HepG2 (cell line): Measurements from ENCODE around the gene DRC3. TPM values are rescaled to one million over a fixed set of nuclear protein-coding genes. Genes with fewer than 3 reads are reported as not detected.

ENCODE experiments used
- AGO2 ChIP-seq: fragments of 200-400 bp; formaldehyde crosslinking; optimal IDR thresholded peaks from 2 replicates; pipeline ENCODE3; 2017; ENCODE audit warnings: mild to moderate bottlenecking, low read depth, low read length, moderate library complexity
- GMEB2 ChIP-seq: IDR thresholded peaks from 2 replicates; pipeline ENCODE4 v1.6.1; 2016; ENCODE audit warnings: missing biosample characterization, missing genetic modification reagents, low read depth
- HMGA1 ChIP-seq: sonication (generic); formaldehyde crosslinking; conservative IDR thresholded peaks from 2 replicates; pipeline ENCODE4 v1.4.0; 2020; ENCODE audit warnings: missing genetic modification reagents
- IRF1 ChIP-seq: sonication (generic); formaldehyde crosslinking; IDR thresholded peaks from 2 replicates; pipeline ENCODE4 v1.4.0; 2020; ENCODE audit warnings: low read depth, mild to moderate bottlenecking, missing genetic modification reagents
- IRX3 ChIP-seq: sonication (generic); formaldehyde crosslinking; IDR thresholded peaks from 2 replicates; pipeline ENCODE4 v1.8.1; 2023; ENCODE audit warnings: mild to moderate bottlenecking, low read depth, missing genetic modification reagents, borderline replicate concordance
- MED1 ChIP-seq: sonication (generic); formaldehyde crosslinking; IDR thresholded peaks from 2 replicates; pipeline ENCODE4 v1.4.0; 2020; ENCODE audit warnings: missing genetic modification reagents
- MTA1 ChIP-seq: sonication (generic); formaldehyde crosslinking; IDR thresholded peaks from 2 replicates; pipeline ENCODE4 v1.4.0; 2020; ENCODE audit warnings: missing genetic modification reagents, mild to moderate bottlenecking, borderline replicate concordance
- MTERF4 ChIP-seq: sonication (generic); formaldehyde crosslinking; IDR thresholded peaks from 2 replicates; pipeline ENCODE4 v1.8.0; 2023; ENCODE audit warnings: mild to moderate bottlenecking, missing genetic modification reagents
- NCOR1 ChIP-seq: fragments of 200-600 bp; sonication (generic); IDR thresholded peaks from 2 replicates; pipeline ENCODE4 v1.7.0; 2017; ENCODE audit warnings: antibody characterized with exemption, low read length, borderline replicate concordance
- SOX13 ChIP-seq, 3 experiments: fragments of 450-650 bp in 1 of 3; sonication (generic) in 1 of 3; formaldehyde crosslinking in 1 of 3; IDR thresholded peaks in 2 of 3; conservative IDR thresholded peaks in 1 of 3; 2 replicates each; pipeline versions ENCODE4 v1.5.0 to v1.6.1; 2016 to 2020; ENCODE audit warnings: antibody characterized with exemption in 1 of 3, mild to moderate bottlenecking in 1 of 3, missing compliant biosample characterization in 1 of 3, missing genetic modification reagents in 1 of 3, moderate library complexity in 1 of 3
- ZBTB46 ChIP-seq: sonication (generic); formaldehyde crosslinking; IDR thresholded peaks from 2 replicates; pipeline ENCODE4 v1.4.0; 2020; ENCODE audit warnings: mild to moderate bottlenecking, missing genetic modification reagents, borderline replicate concordance
- ZFP90 ChIP-seq: sonication (generic); formaldehyde crosslinking; IDR thresholded peaks from 2 replicates; pipeline ENCODE4 v1.8.0; 2022; ENCODE audit warnings: missing genetic modification reagents, mild to moderate bottlenecking, inconsistent platforms, borderline replicate concordance
- ZNF232 ChIP-seq: sonication (generic); formaldehyde crosslinking; IDR thresholded peaks from 2 replicates; pipeline ENCODE4 v1.4.0; 2020; ENCODE audit warnings: missing genetic modification reagents, borderline replicate concordance
- ZNF264 ChIP-seq: sonication (generic); formaldehyde crosslinking; IDR thresholded peaks from 2 replicates; pipeline ENCODE4 v1.4.0; 2020; ENCODE audit warnings: missing genetic modification reagents
- ZNF331 ChIP-seq: sonication (generic); formaldehyde crosslinking; IDR thresholded peaks from 2 replicates; pipeline ENCODE4 v1.4.0; 2020; ENCODE audit warnings: missing genetic modification reagents
- ZNF362 ChIP-seq: sonication (generic); formaldehyde crosslinking; IDR thresholded peaks from 2 replicates; pipeline ENCODE4 v1.4.0; 2020; ENCODE audit warnings: missing genetic modification reagents, mild to moderate bottlenecking, borderline replicate concordance
- ZNF546 ChIP-seq: sonication (generic); formaldehyde crosslinking; conservative IDR thresholded peaks from 2 replicates; pipeline ENCODE4 v1.8.1; 2023; ENCODE audit warnings: mild to moderate bottlenecking, missing genetic modification reagents
- ZNF549 ChIP-seq: sonication (generic); formaldehyde crosslinking; IDR thresholded peaks from 2 replicates; pipeline ENCODE4 v1.5.0; 2020; ENCODE audit warnings: missing genetic modification reagents
- ZNF616 ChIP-seq: sonication (generic); formaldehyde crosslinking; IDR thresholded peaks from 2 replicates; pipeline ENCODE4 v1.5.0; 2020; ENCODE audit warnings: low read depth, mild to moderate bottlenecking, missing genetic modification reagents
- ZNF660 ChIP-seq: sonication (generic); formaldehyde crosslinking; IDR thresholded peaks from 2 replicates; pipeline ENCODE4 v1.5.1; 2020; ENCODE audit warnings: mild to moderate bottlenecking, low read depth, missing genetic modification reagents, borderline replicate concordance
- ZNF672 ChIP-seq: sonication (generic); formaldehyde crosslinking; IDR thresholded peaks from 2 replicates; pipeline ENCODE4 v1.8.1; 2022; ENCODE audit warnings: missing genetic modification reagents
- ZNF792 ChIP-seq: IDR thresholded peaks from 2 replicates; pipeline ENCODE4 v1.6.1; 2016
- ZSCAN20 ChIP-seq: sonication (generic); formaldehyde crosslinking; IDR thresholded peaks from 2 replicates; pipeline ENCODE4 v1.4.0; 2020; ENCODE audit warnings: missing genetic modification reagents, mild to moderate bottlenecking, borderline replicate concordance
- polyA plus RNA-seq, 8 experiments: library from polyadenylated mRNA; depleted of rRNA in 3 of 8; stranded (reverse) in 7 of 8; unstranded in 1 of 8; fragments of >200 nt; fragmentation: Illumina TruSeq in 4 of 8; extraction: Trizol in 4 of 8; gene quantifications; 2 replicates each; pipeline versions ENCODE4 v1.2.1 to v1.2.3, GENCODE V29; 2011 to 2016; ENCODE audit warnings: low read depth in 4 of 8, missing spikeins in 1 of 8, mixed read lengths in 1 of 8; ENCODE audit not compliant: insufficient read depth in 1 of 8
- total RNA-seq, 5 experiments: library from RNA; depleted of rRNA; stranded (reverse); fragments of >200 nt; fragmentation: Illumina TruSeq; extraction: Trizol; gene quantifications; 2 replicates each; pipeline ENCODE4 v1.2.3, GENCODE V29; 2016; ENCODE audit warnings: low read depth in 1 of 5

The DRC3 gene
- total and polyA plus RNA-seq, 2 of the 13 experiments (the other 11 are each of a cell fraction or from before 2014, with no cell fraction given), result 0.53 to 0.87 TPM

GRCh38 chr17:17972126-17972951 lies at the start of gene DRC3, which contains the start of gene TOM1L2 (continued):
- TF ChIP-seq HMGA1 (CRISPR knock-in tag) (no peak), ZNF616 (CRISPR knock-in tag) (no peak), MED1 (CRISPR knock-in tag) (0 out of 2 replicates have a peak, but pooled peaks have one; percentile 17), GMEB2 (CRISPR knock-in tag) (no peak), ZNF792 (CRISPR knock-in tag) (no peak), ZSCAN20 (CRISPR knock-in tag) (peak; percentile 36; the same call in 1 of the 2 replicates), NCOR1 (peak; percentile 51; the same call in 1 of the 2 replicates), ZNF660 (CRISPR knock-in tag) (no peak), ZNF546 (0 out of 2 replicates have a peak, but pooled peaks have one; percentile 50), ZBTB46 (CRISPR knock-in tag) (no peak), ZNF672 (CRISPR knock-in tag) (no peak), MTERF4 (0 out of 2 replicates have a peak, but pooled peaks have one; percentile 64), IRF1 (no peak), AGO2 (no peak), ZNF331 (CRISPR knock-in tag) (no peak), ZNF264 (no peak), ZFP90 (CRISPR knock-in tag) (no peak), ZNF549 (CRISPR knock-in tag) (no peak), SOX13 (IDR thresholded peaks at IDR 0.05) (no peak), SOX13 (CRISPR knock-in tag; conservative IDR thresholded peaks at IDR 0.05 in 1 of 2, IDR thresholded peaks at IDR 0.05 in 1 of 2) (no peak), MTA1 (no peak), ZNF362 (CRISPR knock-in tag) (no peak), ZNF232 (no peak), IRX3 (CRISPR knock-in tag) (no peak)
